GM10248 (cell line): Measurements from ENCODE around the gene ZNF273.
A peak's percentile ranks its signal among the peaks of the same experiment; 100 is the strongest.
"Not testable (repeated sequence)": the region's sequence is repeated elsewhere in the genome, so short reads cannot be mapped to it uniquely, and the experiment has no call there.

Experiments
- CTCF ChIA-PET: fragments of 300-600 bp; sonication (Branson Sonifier 250); formaldehyde crosslinking; extraction: SDS; loops from one replicate; lab custom pipeline; 2021; ENCODE audit warnings: antibody characterized with exemption; lab: Yijun Ruan, JAX
- POLR2A ChIA-PET: fragments of 350-650 bp; sonication (Branson Sonifier 250); formaldehyde crosslinking; extraction: SDS; loops from one replicate; lab custom pipeline; 2020; ENCODE audit warnings: antibody characterized with exemption; lab: Yijun Ruan, JAX
- DNase-seq: peaks from one replicate; pipeline ENCODE4 v3.0.0; 2012; ENCODE audit errors: extremely low spot score
- CTCF ChIP-seq: IDR thresholded peaks from 2 replicates; pipeline ENCODE4 v1.5.1; 2012; ENCODE audit warnings: mild to moderate bottlenecking, low read depth; ENCODE audit errors: extremely low read depth, missing control alignments, control extremely low read depth

The ZNF273 gene

DNA sequence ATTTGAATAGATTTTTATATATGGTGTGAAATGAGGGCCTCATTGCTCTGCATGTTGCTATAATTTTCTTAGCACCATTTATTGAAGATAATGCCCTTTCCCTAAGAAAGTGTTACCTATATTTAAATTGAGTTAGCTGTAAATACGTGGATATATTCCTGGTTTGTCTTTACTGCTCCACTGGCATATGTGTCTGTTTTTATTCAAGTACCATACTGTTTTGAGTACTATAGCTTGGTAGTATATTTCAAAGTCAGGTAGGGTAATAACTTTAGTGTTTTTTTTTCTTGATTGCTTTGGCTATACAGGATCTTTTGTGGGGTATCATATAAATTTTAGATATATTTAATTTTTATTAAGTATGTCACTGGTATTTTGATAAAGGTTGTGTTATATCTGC is 31.4 kb downstream of the ZNF273 start:
- no peak for DNase-seq
- CTCF ChIA-PET = interaction anchor here (1.0 kb wide), 1 partner anchor 49 kb away, joined by 3 read pairs; no protein-coding TSS in a partner anchor
- POLR2A ChIA-PET = no interaction called here

GRCh38 chr7:64938540-64938939 is 35.5 kb downstream of the ZNF273 start:
- POLR2A ChIA-PET = no interaction called here
- no peak for TF ChIP-seq CTCF
- CTCF ChIA-PET = interaction anchor here (1.0 to 1.7 kb wide), 4 partner anchors 12 to 369 kb away, joined by 3 to 10 read pairs (median 4); no protein-coding TSS in a partner anchor
- DNase-seq = no peak

More for the DNA sequence above, 31.4 kb downstream of the ZNF273 start:
- TF ChIP-seq CTCF = no peak

- POLR2A ChIA-PET, DNase-seq: not testable (repeated sequence)
- CTCF ChIA-PET = interaction anchor here (1.3 kb wide), 1 partner anchor 20 kb away, joined by 3 read pairs; no protein-coding TSS in a partner anchor
These were observed 36.9 kb downstream of the ZNF273 start for GRCh38 chr7:64940021-64940420.

DNA sequence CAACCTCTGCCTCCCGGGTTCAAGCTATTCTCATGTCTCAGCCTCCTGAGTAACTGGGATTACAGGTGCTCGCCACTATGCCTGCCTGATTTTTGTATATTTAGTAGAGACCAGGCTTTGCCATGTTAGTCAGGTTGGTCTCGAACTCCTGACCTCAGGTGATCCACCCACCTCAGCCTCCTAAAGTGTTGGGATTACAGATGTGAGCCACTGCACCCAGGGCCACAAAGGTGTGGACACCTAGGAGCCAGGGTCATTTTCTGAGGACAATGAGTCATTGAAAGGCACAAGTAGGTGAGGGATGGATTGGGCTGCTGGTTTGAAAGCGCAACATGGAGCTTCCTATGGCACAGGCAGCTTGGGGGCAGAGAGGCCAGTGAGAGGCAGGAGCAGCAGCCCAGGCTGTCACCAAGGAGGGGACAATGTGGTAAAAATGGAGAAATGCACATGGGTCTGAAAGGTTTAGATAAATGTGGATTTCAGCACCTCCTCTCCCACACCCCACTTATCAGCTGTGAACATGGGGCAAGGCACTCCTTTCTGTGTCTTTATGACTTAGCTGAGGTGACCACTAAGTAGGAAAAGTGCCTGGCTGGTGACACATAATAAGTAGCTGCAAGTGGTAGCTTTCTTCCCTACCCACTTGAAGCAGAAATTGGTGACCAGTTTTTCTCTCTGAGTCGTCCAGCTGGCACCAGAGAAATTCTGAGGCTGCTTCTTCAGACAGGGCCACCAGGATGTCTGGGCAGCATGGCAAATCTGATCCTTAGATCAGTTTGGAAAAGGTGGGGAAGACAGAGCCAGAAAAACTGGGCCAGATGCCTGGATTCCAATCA is 41.8 kb downstream of the ZNF273 start:
- DNase-seq, POLR2A ChIA-PET, CTCF ChIA-PET: not testable (repeated sequence)

DNA sequence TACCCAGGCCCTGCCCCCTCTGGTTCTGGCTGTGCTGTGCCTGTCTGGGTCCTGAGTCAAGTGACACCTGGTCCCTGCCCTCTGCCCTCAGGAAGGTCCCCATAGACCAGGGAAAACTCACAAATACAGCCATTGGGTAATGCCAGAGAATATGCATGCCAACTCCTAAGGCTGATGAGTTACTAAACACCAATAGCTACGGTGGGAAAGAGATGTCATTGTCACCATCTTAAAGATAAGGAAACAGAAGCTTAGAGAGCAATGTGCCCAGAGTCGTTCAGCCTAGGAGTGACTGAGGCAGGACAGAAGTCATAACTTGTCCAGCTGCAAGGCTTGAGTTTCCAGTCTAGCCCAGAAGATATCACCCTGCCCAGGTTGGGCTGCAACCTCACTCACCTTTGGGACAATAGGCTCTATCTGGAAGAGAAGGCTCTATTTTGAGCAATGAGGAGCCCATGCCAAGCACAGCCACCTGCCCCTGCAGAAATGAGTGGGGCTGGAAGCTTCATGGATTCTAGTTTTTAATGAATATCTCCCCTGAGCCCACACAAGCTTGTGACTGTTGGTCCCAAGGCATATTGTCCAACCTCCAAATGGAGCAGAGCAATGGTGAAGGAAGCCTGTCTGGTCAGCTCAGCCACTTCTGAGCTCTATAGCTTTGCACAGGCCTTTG is 42.6 kb downstream of the ZNF273 start:
- DNase-seq = no peak
- TF ChIP-seq CTCF = no peak
- ChIA-PET CTCF (interaction anchor here (0.9 kb wide), 1 partner anchor 362 kb away, joined by 3 read pairs; no protein-coding TSS in a partner anchor), POLR2A (no interaction called here)

- DNase-seq = peak; percentile 23
- peak; percentile 11 for TF ChIP-seq CTCF
- CTCF ChIA-PET = interaction anchor here (1.0 kb wide), 1 partner anchor 9 kb away, joined by 3 read pairs; no protein-coding TSS in a partner anchor
- POLR2A ChIA-PET = interaction anchor here (0.6 kb wide), 1 partner anchor 111 kb away, joined by 3 read pairs; no protein-coding TSS in a partner anchor
These were observed 43.7 kb downstream of the ZNF273 start for GRCh38 chr7:64946772-64947171.

DNA sequence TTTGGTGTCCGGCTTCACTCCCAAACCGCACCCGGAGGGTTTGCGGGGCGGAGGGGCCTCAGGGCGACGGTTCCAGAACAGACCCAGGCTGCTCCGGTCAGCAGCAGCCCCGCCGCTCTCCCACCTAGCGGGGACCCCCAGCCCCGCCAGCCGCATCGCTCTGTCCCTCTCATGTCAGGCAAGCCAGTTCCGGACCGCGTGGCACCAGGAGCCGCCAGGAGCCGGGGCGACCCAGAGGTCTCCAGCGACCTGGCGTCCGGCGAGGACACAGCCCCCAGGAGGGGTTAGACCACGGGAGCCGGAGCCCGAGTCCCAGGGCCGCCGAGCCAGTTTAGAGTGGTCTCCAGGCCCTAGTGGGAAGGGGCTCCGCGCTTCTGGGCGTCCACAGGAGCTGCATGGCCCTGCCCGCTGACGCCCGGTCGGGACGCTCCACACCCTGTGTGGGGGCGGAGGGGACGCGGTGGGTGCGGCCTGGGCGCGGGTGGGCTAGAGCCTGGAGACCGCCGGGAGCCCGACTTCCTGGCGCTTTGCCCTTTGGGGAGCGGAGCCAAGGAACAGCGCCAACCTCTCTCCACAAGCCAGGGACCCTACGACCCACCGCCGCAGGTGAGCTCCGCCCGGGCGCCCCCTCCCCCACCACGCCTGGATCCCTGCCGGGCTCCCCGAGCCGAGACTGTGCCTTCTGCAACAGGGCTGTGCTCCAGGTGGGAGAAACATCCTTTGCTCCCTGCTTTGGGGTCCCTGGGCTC is 44.4 kb downstream of the ZNF273 start:
- ChIA-PET POLR2A (no interaction called here), CTCF (interaction anchor here (1.0 to 1.1 kb wide), 2 partner anchors 9 to 269 kb away, joined by 3 to 4 read pairs; no protein-coding TSS in a partner anchor)
- no peak for DNase-seq
- no peak for TF ChIP-seq CTCF

DNA sequence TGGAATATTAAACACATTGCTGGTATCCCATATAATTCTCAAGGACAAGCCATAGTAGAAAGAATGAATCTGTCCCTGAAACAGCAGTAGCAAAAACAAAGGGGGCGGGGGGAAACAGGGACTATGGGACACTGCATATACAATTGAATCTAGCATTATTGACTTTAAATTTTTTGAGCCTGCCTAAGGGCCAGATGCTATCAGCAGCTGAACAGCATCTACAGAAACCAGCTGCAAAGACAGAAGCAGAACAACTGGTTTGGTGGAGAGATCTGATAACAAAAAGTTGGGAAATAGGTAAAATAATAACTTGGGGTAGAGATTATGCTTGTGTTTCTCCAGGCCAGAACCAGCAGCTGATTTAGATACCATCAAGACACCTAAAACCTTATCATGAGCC is 45.7 kb downstream of the ZNF273 start:
- POLR2A ChIA-PET, DNase-seq, CTCF ChIA-PET: not testable (repeated sequence)

DNA sequence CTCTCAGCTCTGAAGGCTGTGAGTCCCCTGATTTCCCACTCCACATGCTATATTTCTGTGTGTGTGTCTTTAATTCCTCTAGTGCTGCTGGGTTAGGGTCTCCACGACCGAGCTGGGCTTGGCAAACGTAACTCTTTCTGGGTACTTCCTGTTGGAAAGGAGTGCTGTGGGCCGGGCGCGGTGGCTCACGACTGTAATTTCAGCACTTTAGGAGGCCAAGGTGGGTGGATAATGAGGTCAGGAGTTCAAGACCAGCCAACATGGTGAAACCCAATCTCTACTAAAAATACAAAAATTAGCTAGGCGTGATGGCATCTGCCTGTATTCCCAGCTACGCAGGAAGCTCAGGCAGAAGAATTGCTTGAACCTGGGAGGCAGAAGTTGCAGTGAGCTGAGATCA is 47.6 kb downstream of the ZNF273 start:
- POLR2A ChIA-PET = not testable (repeated sequence)

More for the DNA sequence above, 47.6 kb downstream of the ZNF273 start:
- not testable (repeated sequence) for DNase-seq
- CTCF ChIA-PET = interaction anchor here (0.6 to 4.2 kb wide), 11 partner anchors 10 to 491 kb away, joined by 3 to 34 read pairs (median 4); no protein-coding TSS in a partner anchor
